Karpas-422 (cell line): ENCODE results near the gene PCNX1. TPM values are rescaled to one million over a fixed set of nuclear protein-coding genes. Genes with fewer than 3 reads are reported as not detected.

ENCODE experiments used
- DNase-seq: peaks from one replicate; pipeline ENCODE4 v3.0.0-alpha.2; 2015
- H2AFZ ChIP-seq: fragments of 200-600 bp; sonication (generic); 2 replicates; pipeline ENCODE4 v1.6.1; 2014; ENCODE audit warnings: antibody characterized with exemption, low read length, mixed read lengths
- H3K27ac ChIP-seq: fragments of 200-600 bp; sonication (generic); 2 replicates; pipeline ENCODE4 v1.5.1; 2014; ENCODE audit warnings: mild to moderate bottlenecking, low read length, moderate library complexity
- H3K27me3 ChIP-seq: fragments of 200-600 bp; sonication (generic); 2 replicates; pipeline ENCODE4 v1.6.1; 2014; ENCODE audit warnings: low read length, mixed read lengths
- H3K36me3 ChIP-seq: fragments of 200-600 bp; sonication (generic); 2 replicates; pipeline ENCODE4 v1.6.1; 2014; ENCODE audit warnings: low read length, mixed read lengths; ENCODE audit not compliant: insufficient read depth
- H3K4me1 ChIP-seq: fragments of 200-600 bp; sonication (generic); 2 replicates; pipeline ENCODE4 v1.6.1; 2014; ENCODE audit warnings: mild to moderate bottlenecking, low read length, mixed read lengths
- H3K4me2 ChIP-seq: fragments of 200-600 bp; sonication (generic); 2 replicates; pipeline ENCODE4 v1.6.1; 2014; ENCODE audit warnings: low read length, low read depth, mild to moderate bottlenecking; ENCODE audit not compliant: poor library complexity, severe bottlenecking
- H3K4me3 ChIP-seq: fragments of 200-600 bp; sonication (generic); 2 replicates; pipeline ENCODE4 v1.5.1; 2014; ENCODE audit warnings: mild to moderate bottlenecking, antibody characterized with exemption, low read length, mixed read lengths
- H3K79me2 ChIP-seq: fragments of 200-600 bp; sonication (generic); 2 replicates; pipeline ENCODE4 v1.6.1; 2014; ENCODE audit warnings: mild to moderate bottlenecking, low read length, mixed read lengths
- H3K9ac ChIP-seq: fragments of 200-600 bp; sonication (generic); 2 replicates; pipeline ENCODE4 v1.6.0; 2014; ENCODE audit warnings: low read length
- H3K9me2 ChIP-seq: fragments of 200-600 bp; sonication (generic), shearing (Covaris generic); replicated peaks from 2 replicates; pipeline ENCODE4 v1.6.0; 2014; ENCODE audit warnings: mild to moderate bottlenecking, low read length, moderate library complexity; ENCODE audit not compliant: insufficient read depth
- H3K9me3 ChIP-seq: fragments of 300-700, 200-600 bp; sonication (generic); 2 replicates; pipeline ENCODE4 v1.6.1; 2014; ENCODE audit warnings: low read length, mixed read lengths
- H4K20me1 ChIP-seq: fragments of 200-600 bp; sonication (generic); 2 replicates; pipeline ENCODE4 v1.6.1; 2014; ENCODE audit warnings: mild to moderate bottlenecking, antibody characterized with exemption, low read length, low read depth; ENCODE audit not compliant: insufficient read depth
- total RNA-seq: library from RNA; depleted of rRNA; stranded (reverse); fragments of >200 nt; shearing (Covaris generic); gene quantifications from 2 replicates; pipeline ENCODE4 v1.2.3, GENCODE V29; 2014; ENCODE audit warnings: low replicate concordance

Gene PCNX1
- total RNA-seq, 1 experiment from 2014 or later = 58.7 TPM

- no peaks in the 10 kb centered on the region for H3K9me2 ChIP-seq
- H3K9ac ChIP-seq = no peak overlapping the region
- peaks cover 6% of the 10 kb centered on the region for H3K4me1 ChIP-seq
- H2AFZ ChIP-seq = no peak overlapping the region
- no peak overlapping the region for H3K4me3 ChIP-seq
- H3K36me3 ChIP-seq = peaks cover 10% of the 10 kb centered on the region; the same call in 1 of the 2 replicates
- H4K20me1 ChIP-seq = no peaks in the 10 kb centered on the region
- H3K79me2 ChIP-seq = no peaks in the 10 kb centered on the region
- H3K27ac ChIP-seq = no peak overlapping the region
- no peak overlapping the region for H3K4me2 ChIP-seq
- no peaks in the 10 kb centered on the region for H3K9me3 ChIP-seq
- H3K27me3 ChIP-seq = no peaks in the 10 kb centered on the region
- no peak for DNase-seq
Observed at GRCh38 chr14:71105177-71105576, 197.9 kb downstream of the PCNX1 start.

GRCh38 chr14:71107921-71108320, 200.7 kb downstream of the PCNX1 start:
- no peak overlapping the region for H3K4me3 ChIP-seq
- H3K9me3 ChIP-seq = no peaks in the 10 kb centered on the region
- H3K36me3 ChIP-seq = peaks cover 5% of the 10 kb centered on the region; the same call in 1 of the 2 replicates
- H3K27ac ChIP-seq = no peak overlapping the region
- H3K4me1 ChIP-seq = peaks cover 16% of the 10 kb centered on the region
- no peaks in the 10 kb centered on the region for H4K20me1 ChIP-seq
- H3K4me2 ChIP-seq = no peak overlapping the region
- no peak overlapping the region for H2AFZ ChIP-seq
- H3K9me2 ChIP-seq = no peaks in the 10 kb centered on the region
- DNase-seq = no peak
- no peaks in the 10 kb centered on the region for H3K79me2 ChIP-seq
- no peaks in the 10 kb centered on the region for H3K27me3 ChIP-seq
- no peak overlapping the region for H3K9ac ChIP-seq

GRCh38 chr14:71108398-71109119, 201.3 kb downstream of the PCNX1 start:
- H3K9ac ChIP-seq = no peak overlapping the region
- H3K9me3 ChIP-seq = no peaks in the 10 kb centered on the region
- no peak overlapping the region for H3K4me2 ChIP-seq
- H3K4me3 ChIP-seq = no peak overlapping the region
- H3K9me2 ChIP-seq = no peaks in the 10 kb centered on the region
- H3K36me3 ChIP-seq = peaks cover under 1% of the 10 kb centered on the region; the same call in 1 of the 2 replicates
- H3K79me2 ChIP-seq = no peaks in the 10 kb centered on the region
- H3K27ac ChIP-seq = no peak overlapping the region
- H4K20me1 ChIP-seq = no peaks in the 10 kb centered on the region
- H2AFZ ChIP-seq = no peak overlapping the region
- DNase-seq = no peak
- peaks cover 22% of the 10 kb centered on the region for H3K4me1 ChIP-seq
- H3K27me3 ChIP-seq = no peaks in the 10 kb centered on the region

GRCh38 chr14:71113376-71113775, 206.1 kb downstream of the PCNX1 start:
- H3K4me1 ChIP-seq = peaks cover 55% of the 10 kb centered on the region
- H3K4me3 ChIP-seq = no peak overlapping the region
- H3K9me2 ChIP-seq = no peaks in the 10 kb centered on the region
- no peaks in the 10 kb centered on the region for H3K79me2 ChIP-seq
- no peak overlapping the region for H3K27ac ChIP-seq
- no peaks in the 10 kb centered on the region for H3K27me3 ChIP-seq
- H3K9ac ChIP-seq = no peak overlapping the region
- H2AFZ ChIP-seq = no peak overlapping the region
- H4K20me1 ChIP-seq = no peaks in the 10 kb centered on the region
- no peak for DNase-seq
- no peaks in the 10 kb centered on the region for H3K9me3 ChIP-seq
- no peaks in the 10 kb centered on the region for H3K36me3 ChIP-seq
- H3K4me2 ChIP-seq = no peak overlapping the region

- Histone ChIP-seq H4K20me1 (no peaks in the 10 kb centered on the region), H3K27me3 (no peaks in the 10 kb centered on the region), H3K4me1 (peaks cover 55% of the 10 kb centered on the region), H2AFZ (no peak overlapping the region), H3K4me3 (no peak overlapping the region), H3K9me3 (no peaks in the 10 kb centered on the region), H3K4me2 (no peak overlapping the region), H3K79me2 (no peaks in the 10 kb centered on the region), H3K27ac (no peak overlapping the region), H3K9ac (no peak overlapping the region), H3K9me2 (no peaks in the 10 kb centered on the region), H3K36me3 (no peaks in the 10 kb centered on the region)
- no peak for DNase-seq
Observed at GRCh38 chr14:71114565-71114964, 207.3 kb downstream of the PCNX1 start.

- no peaks in the 10 kb centered on the region for H3K9me2 ChIP-seq
- H3K79me2 ChIP-seq = no peaks in the 10 kb centered on the region
- H3K27me3 ChIP-seq = no peaks in the 10 kb centered on the region
- peak overlapping the region; percentile 78 for H3K4me2 ChIP-seq
- H3K9ac ChIP-seq = peak overlapping the region; percentile 44; the same call in 1 of the 2 replicates
- H2AFZ ChIP-seq = no peak overlapping the region
- H3K27ac ChIP-seq = peak overlapping the region; percentile 79
- no peak for DNase-seq
- no peaks in the 10 kb centered on the region for H4K20me1 ChIP-seq
- H3K4me1 ChIP-seq = peaks cover 55% of the 10 kb centered on the region
- no peaks in the 10 kb centered on the region for H3K36me3 ChIP-seq
- H3K9me3 ChIP-seq = no peaks in the 10 kb centered on the region
- H3K4me3 ChIP-seq = peak overlapping the region; percentile 55
Observed at GRCh38 chr14:71115306-71115705, 208.0 kb downstream of the PCNX1 start.

- Histone ChIP-seq H2AFZ (peak overlapping the region; percentile 50; the same call in 1 of the 2 replicates), H3K27me3 (no peaks in the 10 kb centered on the region), H3K9me3 (no peaks in the 10 kb centered on the region), H3K9me2 (no peaks in the 10 kb centered on the region), H3K4me3 (peak overlapping the region; percentile 55), H3K4me2 (peak overlapping the region; percentile 78), H3K4me1 (peaks cover 55% of the 10 kb centered on the region), H3K36me3 (no peaks in the 10 kb centered on the region), H3K27ac (peak overlapping the region; percentile 79), H3K79me2 (no peaks in the 10 kb centered on the region), H4K20me1 (no peaks in the 10 kb centered on the region), H3K9ac (peak overlapping the region; percentile 44)
- peak; percentile 66 for DNase-seq
Observed at GRCh38 chr14:71115821-71116567, 208.7 kb downstream of the PCNX1 start.

- H3K79me2 ChIP-seq = no peaks in the 10 kb centered on the region
Observed at GRCh38 chr14:71116568-71117122, 209.4 kb downstream of the PCNX1 start.

More at GRCh38 chr14:71116568-71117122, 209.4 kb downstream of the PCNX1 start:
- H3K36me3 ChIP-seq = no peaks in the 10 kb centered on the region
- H3K27ac ChIP-seq = peak overlapping the region; percentile 79
- H3K4me1 ChIP-seq = peaks cover 55% of the 10 kb centered on the region
- H4K20me1 ChIP-seq = no peaks in the 10 kb centered on the region
- H3K4me2 ChIP-seq = peak overlapping the region; percentile 78
- no peaks in the 10 kb centered on the region for H3K9me3 ChIP-seq
- no peaks in the 10 kb centered on the region for H3K27me3 ChIP-seq
- DNase-seq = peak; percentile 88
- peak overlapping the region; percentile 44 for H3K9ac ChIP-seq
- H3K4me3 ChIP-seq = peak overlapping the region; percentile 55
- H3K9me2 ChIP-seq = no peaks in the 10 kb centered on the region
- H2AFZ ChIP-seq = peak overlapping the region; percentile 50; the same call in 1 of the 2 replicates
